Activated CD4-positive, alpha-beta memory T cell treated with anti-CD3 and anti-CD28 coated beads, Interleukin-2, amount 10 ng/mL, durations not matched to agents 7 days and 5 days (primary cell): Measurements from ENCODE around the gene IL17RB. TPM values are rescaled to one million over a fixed set of nuclear protein-coding genes. Genes with fewer than 3 reads are reported as not detected.

Source experiments
- CTCF ChIA-PET: fragments of 350-600 bp; sonication (Branson Sonifier 250); formaldehyde crosslinking; loops from one replicate; lab custom pipeline; 2021; ENCODE audit warnings: antibody characterized with exemption, inconsistent platforms; lab: Charles Lee
- POLR2A ChIA-PET: fragments of 350-600 bp; sonication (Branson Sonifier 250); formaldehyde crosslinking; loops from one replicate; lab custom pipeline; 2021; ENCODE audit warnings: antibody characterized with exemption; lab: Charles Lee
- DNase-seq: peaks from one replicate; pipeline ENCODE4 v3.0.0-alpha.2; 2020
- H3K27ac Mint-ChIP-seq: one replicate; pipeline ENCODE4 v1.8.0; 2021; ENCODE audit warnings: mild to moderate bottlenecking, mixed read lengths
- H3K27me3 Mint-ChIP-seq: one replicate; pipeline ENCODE4 v1.8.0; 2021; ENCODE audit warnings: mixed read lengths
- H3K36me3 Mint-ChIP-seq: one replicate; pipeline ENCODE4 v1.8.0; 2021; ENCODE audit warnings: low read depth, mixed read lengths
- H3K4me1 Mint-ChIP-seq: one replicate; pipeline ENCODE4 v1.8.0; 2021; ENCODE audit warnings: mixed read lengths
- H3K4me3 Mint-ChIP-seq: one replicate; pipeline ENCODE4 v1.8.0; 2021; ENCODE audit warnings: mild to moderate bottlenecking, mixed read lengths
- H3K9me3 Mint-ChIP-seq: one replicate; pipeline ENCODE4 v1.8.0; 2021; ENCODE audit warnings: mixed read lengths
- total RNA-seq, 2 experiments: library from RNA; stranded (reverse); gene quantifications; one replicate each; pipeline ENCODE4 v1.2.3, GENCODE V29; 2021

Gene IL17RB
- 10 to 100 TPM; 60.7 to 62.4 TPM for total RNA-seq

DNA sequence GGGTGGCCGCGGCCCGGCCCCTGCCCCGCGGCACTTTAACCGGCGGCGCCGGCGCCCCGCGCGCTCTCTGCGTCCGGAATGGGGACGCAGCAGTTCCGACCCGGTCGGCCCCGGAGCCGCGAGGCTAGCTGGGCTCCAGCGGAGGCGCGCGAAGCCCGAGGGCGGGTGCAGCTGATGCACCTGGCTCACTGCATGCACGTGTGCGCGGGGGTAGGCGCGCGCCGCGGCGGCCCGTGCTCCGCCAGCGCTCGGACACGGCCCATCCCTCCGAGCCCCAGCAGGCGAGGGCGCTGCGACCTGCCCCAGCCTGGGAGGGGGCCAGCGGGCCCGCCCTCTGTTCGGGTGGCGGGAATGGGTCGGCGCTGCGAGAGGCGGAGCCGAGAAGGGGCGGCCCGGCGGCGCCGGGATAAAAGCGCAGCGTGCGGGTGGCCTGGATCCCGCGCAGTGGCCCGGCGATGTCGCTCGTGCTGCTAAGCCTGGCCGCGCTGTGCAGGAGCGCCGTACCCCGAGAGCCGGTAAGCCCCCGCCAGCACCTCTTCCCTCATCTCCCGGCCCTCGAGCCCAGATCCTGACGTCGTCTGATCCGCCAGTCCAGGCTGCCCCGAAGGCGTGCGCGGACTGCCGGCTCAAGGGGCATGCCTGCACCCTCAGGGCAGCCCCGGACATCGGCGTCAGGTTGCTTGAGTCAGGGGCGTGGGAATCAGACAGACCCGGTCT lies at the start of gene IL17RB, which contains the start of gene CHDH:
Gene IL17RB (plus strand): TSS at position 435 of the 717 bp plus-strand sequence. CDS start 21 bp downstream, at position 456.
Gene CHDH (minus strand): TSS at position 286 of the 717 bp plus-strand sequence. CDS start 22,411 bp downstream, outside the sequence.
- POLR2A ChIA-PET, result interaction anchor here (1.0 to 2.3 kb wide), 4 partner anchors 15 to 121 kb away, joined by 3 to 15 read pairs (median 5); partner anchors contain the start of gene SELENOK
- H3K4me1 Mint-ChIP-seq, result peaks cover 14% of the 10 kb centered on the region
- CTCF ChIA-PET, result interaction anchor here (0.9 to 1.9 kb wide), 4 partner anchors 17 to 176 kb away, joined by 3 to 6 read pairs (median 3); no protein-coding TSS in a partner anchor
- H3K9me3 Mint-ChIP-seq, result no peaks in the 10 kb centered on the region
- peak within 1 kb of the TSS; percentile 54 for H3K27ac Mint-ChIP-seq
- peak; percentile 43 for DNase-seq
- peaks cover 4% of the 10 kb centered on the region for H3K36me3 Mint-ChIP-seq
- H3K27me3 Mint-ChIP-seq, result peaks cover 61% of the 10 kb centered on the region
- peak within 1 kb of the TSS; percentile 72 for H3K4me3 Mint-ChIP-seq

DNA sequence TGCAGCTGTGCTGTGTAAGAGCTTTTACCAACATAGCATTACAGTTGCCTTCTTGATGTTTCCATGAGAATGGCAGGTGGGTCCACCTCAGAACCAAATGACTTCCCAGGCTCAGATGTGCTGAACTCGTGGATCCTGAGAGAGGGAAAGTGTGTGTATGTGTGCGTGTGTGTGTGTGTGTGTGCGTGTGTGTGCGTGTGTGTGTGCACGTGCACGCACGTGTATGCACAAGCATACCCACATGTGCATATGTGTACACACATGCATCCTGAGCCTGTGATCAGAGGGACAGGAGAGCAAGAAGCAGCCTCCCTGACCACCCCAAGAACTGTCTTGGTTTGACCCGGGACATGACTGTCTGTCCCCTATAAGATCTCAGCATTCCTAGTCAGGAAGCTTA lies 48.2 kb upstream of the IL17RB start:
- no peak overlapping the region for H3K4me3 Mint-ChIP-seq
- no peaks in the 10 kb centered on the region for H3K36me3 Mint-ChIP-seq
- no peaks in the 10 kb centered on the region for H3K4me1 Mint-ChIP-seq
- CTCF ChIA-PET, result no interaction called here
- no peaks in the 10 kb centered on the region for H3K9me3 Mint-ChIP-seq
- POLR2A ChIA-PET, result no interaction called here
- no peak for DNase-seq
- H3K27ac Mint-ChIP-seq, result no peak overlapping the region
- peaks cover 46% of the 10 kb centered on the region for H3K27me3 Mint-ChIP-seq

GRCh38 chr3:53799338-53799865 lies 47.0 kb upstream of the IL17RB start:
- no peak overlapping the region for H3K27ac Mint-ChIP-seq
- H3K4me3 Mint-ChIP-seq, result no peak overlapping the region
- H3K4me1 Mint-ChIP-seq, result no peaks in the 10 kb centered on the region
- POLR2A ChIA-PET, result no interaction called here
- DNase-seq, result no peak
- H3K36me3 Mint-ChIP-seq, result no peaks in the 10 kb centered on the region
- peaks cover 39% of the 10 kb centered on the region for H3K27me3 Mint-ChIP-seq
- H3K9me3 Mint-ChIP-seq, result no peaks in the 10 kb centered on the region
- CTCF ChIA-PET, result no interaction called here

DNA sequence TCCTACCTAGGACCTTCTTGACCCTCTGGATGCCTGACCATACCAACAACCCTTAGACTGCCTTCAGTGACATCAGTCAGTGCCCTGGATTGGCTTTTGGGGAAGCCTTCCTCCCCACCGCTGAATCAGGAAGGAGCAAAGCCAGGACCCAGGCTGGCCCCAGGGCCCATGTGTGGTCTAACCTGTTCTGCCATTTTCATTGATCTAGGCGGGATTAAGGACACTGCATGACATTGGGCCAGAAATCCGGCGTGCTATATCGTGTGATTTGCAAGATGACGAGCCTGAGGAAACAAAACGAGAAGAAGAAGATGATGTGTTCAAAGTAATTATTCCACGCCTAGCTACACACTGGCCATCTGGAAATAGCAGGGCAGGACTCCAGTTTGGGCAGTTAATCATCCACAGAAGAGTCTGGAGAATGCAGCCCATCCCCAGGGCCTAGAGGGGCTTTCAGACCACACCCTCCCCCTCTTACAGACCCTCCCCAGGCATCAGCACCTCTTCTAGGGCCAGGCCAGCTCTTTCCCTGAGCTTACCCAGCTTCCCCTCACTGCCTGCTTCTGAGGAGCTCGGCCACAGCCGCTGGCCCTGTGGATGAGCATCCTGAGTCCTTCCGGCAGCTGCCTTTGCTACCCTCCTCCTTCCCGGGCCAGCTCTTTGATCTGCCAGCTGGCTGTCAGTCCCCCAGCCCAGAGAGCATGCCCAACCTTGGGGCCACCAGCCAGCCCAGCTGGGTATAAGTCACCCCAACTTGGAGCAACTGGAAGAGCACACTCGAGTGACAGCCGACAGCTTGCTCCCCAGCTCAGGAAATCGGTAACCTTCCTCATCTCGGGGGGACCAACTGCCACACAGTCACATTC lies 46.1 kb upstream of the IL17RB start:
- ChIA-PET CTCF (no interaction called here), POLR2A (no interaction called here)
- no peaks in the 10 kb centered on the region for H3K4me1 Mint-ChIP-seq
- H3K4me3 Mint-ChIP-seq, result no peak overlapping the region
- no peak for DNase-seq
- no peaks in the 10 kb centered on the region for H3K9me3 Mint-ChIP-seq
- H3K36me3 Mint-ChIP-seq, result no peaks in the 10 kb centered on the region
- peaks cover 35% of the 10 kb centered on the region for H3K27me3 Mint-ChIP-seq
- H3K27ac Mint-ChIP-seq, result no peak overlapping the region

DNA sequence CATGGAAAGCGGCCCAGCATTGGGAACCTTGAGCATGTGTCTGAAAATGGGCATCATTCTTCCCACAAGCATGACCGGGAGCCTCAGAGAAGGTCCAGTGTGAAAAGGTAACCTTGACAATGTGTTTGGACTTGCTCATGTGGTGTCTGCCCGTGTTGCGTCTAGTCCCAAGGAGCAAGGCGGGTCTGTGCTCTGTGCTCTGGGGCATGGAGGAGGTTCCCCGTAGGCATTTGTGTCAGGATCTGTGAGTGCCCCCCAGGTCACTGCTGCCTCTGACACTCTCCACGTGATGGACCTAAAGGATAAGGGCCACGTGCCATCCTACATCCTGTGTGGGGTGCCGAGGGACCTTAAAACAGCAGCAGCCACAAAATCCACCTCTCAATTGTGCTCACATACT lies 45.0 kb upstream of the IL17RB start:
- POLR2A ChIA-PET, result no interaction called here
- Mint-ChIP-seq H3K36me3 (no peaks in the 10 kb centered on the region), H3K27ac (no peak overlapping the region), H3K27me3 (peaks cover 28% of the 10 kb centered on the region), H3K4me1 (no peaks in the 10 kb centered on the region), H3K4me3 (no peak overlapping the region), H3K9me3 (no peaks in the 10 kb centered on the region)
- CTCF ChIA-PET, result no interaction called here
- DNase-seq, result no peak

GRCh38 chr3:53802256-53802880 lies 44.0 kb upstream of the IL17RB start:
- Mint-ChIP-seq H3K4me3 (no peak overlapping the region), H3K27me3 (peaks cover 24% of the 10 kb centered on the region), H3K9me3 (no peaks in the 10 kb centered on the region), H3K4me1 (no peaks in the 10 kb centered on the region), H3K36me3 (no peaks in the 10 kb centered on the region), H3K27ac (no peak overlapping the region)
- DNase-seq, result no peak
- ChIA-PET POLR2A (no interaction called here), CTCF (no interaction called here)

DNA sequence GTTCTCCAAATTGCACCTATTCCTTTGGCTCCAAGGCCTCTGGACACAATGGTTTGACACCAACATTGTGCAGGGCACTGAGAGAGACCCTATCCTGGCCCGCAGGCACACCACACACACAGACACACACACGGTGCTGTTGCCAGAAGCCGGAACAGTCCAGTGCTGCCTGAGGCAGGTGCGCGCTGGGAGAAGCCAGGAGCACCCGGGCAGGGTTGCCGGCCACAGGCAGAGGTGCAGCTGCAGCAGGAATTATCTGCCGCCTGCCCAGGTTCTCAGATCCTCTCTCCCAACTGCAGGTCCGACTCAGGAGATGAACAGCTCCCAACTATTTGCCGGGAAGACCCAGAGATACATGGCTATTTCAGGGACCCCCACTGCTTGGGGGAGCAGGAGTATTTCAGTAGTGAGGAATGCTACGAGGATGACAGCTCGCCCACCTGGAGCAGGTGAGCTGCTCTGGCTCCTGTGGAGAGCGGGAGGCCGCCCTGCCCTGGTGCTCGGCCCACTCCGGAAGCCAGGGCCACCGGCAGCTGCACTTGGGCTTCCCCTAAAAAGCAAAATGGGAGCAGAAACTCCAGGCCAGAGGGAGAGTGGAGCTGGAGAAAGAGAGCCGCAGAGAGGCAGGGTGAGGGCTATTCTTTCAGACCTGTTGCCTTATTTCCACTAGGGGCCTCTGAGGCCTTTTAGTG lies 43.1 kb upstream of the IL17RB start:
- H3K36me3 Mint-ChIP-seq, result no peaks in the 10 kb centered on the region
- peaks cover 16% of the 10 kb centered on the region for H3K27me3 Mint-ChIP-seq
- no peak overlapping the region for H3K4me3 Mint-ChIP-seq
- H3K4me1 Mint-ChIP-seq, result no peaks in the 10 kb centered on the region
- ChIA-PET POLR2A (no interaction called here), CTCF (no interaction called here)
- H3K9me3 Mint-ChIP-seq, result no peaks in the 10 kb centered on the region
- H3K27ac Mint-ChIP-seq, result no peak overlapping the region
- DNase-seq, result no peak

GRCh38 chr3:53803816-53804695 lies 42.3 kb upstream of the IL17RB start:
- POLR2A ChIA-PET, result no interaction called here
- CTCF ChIA-PET, result no interaction called here
- DNase-seq, result no peak

DNA sequence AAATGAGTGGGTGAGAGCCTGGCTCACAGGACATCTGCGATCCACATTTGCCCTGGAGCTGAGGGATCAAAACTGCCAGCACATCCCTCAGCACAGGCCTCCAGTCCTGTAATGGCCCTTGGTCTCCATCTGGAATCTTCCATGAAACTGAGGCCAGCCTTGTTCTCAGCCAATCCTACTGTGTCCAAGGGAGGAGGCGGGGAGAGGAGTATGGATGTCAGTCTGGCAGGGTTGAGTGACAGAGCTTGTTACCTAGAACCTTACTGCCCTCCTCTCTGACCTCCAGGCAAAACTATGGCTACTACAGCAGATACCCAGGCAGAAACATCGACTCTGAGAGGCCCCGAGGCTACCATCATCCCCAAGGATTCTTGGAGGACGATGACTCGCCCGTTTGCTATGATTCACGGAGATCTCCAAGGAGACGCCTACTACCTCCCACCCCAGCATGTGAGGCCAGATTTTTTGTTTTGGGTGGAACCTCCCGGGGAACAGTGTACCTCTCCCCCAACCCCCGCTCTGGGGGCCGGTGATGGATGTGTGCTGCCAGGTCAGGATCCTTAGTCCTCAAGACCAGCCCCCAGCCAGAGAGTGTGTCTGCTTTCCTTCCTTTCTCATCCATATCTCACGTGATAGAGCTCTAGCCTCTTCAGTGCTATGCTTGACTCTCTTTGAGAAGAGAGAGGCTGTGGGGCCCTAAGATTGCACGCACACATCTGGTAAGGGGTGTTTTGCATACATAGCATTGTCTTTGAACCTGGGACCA lies 41.5 kb upstream of the IL17RB start:
- H3K4me3 Mint-ChIP-seq, result no peak overlapping the region
- no peaks in the 10 kb centered on the region for H3K36me3 Mint-ChIP-seq
- ChIA-PET POLR2A (interaction anchor here (0.8 kb wide), 1 partner anchor 23 kb away, joined by 3 read pairs; no protein-coding TSS in a partner anchor), CTCF (no interaction called here)
- no peaks in the 10 kb centered on the region for H3K9me3 Mint-ChIP-seq
- no peak for DNase-seq
- no peak overlapping the region for H3K27ac Mint-ChIP-seq
- peaks cover 13% of the 10 kb centered on the region for H3K27me3 Mint-ChIP-seq
- no peaks in the 10 kb centered on the region for H3K4me1 Mint-ChIP-seq

More at GRCh38 chr3:53803816-53804695, 42.3 kb upstream of the IL17RB start:
- Mint-ChIP-seq H3K9me3 (no peaks in the 10 kb centered on the region), H3K4me3 (no peak overlapping the region), H3K27ac (no peak overlapping the region), H3K27me3 (peaks cover 13% of the 10 kb centered on the region), H3K4me1 (no peaks in the 10 kb centered on the region), H3K36me3 (no peaks in the 10 kb centered on the region)

DNA sequence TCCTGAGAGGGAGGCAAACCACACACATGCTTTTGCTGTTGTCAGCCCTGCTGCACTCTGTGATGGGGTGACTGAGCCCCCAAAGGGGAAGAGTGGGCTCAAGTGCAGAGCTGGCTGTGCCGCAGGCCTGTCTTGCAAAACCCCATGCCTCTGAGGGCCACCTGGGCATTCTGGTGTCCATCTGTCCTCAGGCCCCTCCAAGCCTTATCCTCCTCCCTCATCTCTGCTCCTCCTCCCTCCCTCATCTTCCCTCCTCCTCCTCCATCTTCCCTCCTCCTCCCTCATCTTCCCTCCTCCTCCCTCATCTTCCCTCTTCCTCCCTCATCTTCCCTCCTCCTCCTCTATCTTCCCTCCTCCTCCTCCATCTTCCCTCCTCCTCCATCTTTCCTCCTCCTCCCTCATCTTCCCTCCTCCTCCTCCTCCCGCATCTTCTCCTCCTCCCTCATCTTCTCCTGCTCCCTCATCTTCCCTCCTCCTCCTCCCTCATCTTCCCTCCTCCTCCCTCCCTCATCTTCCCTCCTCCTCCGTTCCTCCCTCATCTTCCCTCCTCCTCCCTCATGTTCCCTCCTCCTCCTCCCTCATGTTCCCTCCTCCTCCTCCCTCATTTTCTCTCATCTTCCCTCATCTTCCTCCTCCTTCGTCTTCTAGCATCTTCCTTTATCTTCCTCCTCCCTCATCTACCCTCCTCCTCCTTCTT lies 40.8 kb upstream of the IL17RB start:
- Mint-ChIP-seq H3K27me3 (peaks cover 10% of the 10 kb centered on the region), H3K9me3 (no peaks in the 10 kb centered on the region)

More for the DNA sequence above, 40.8 kb upstream of the IL17RB start:
- no peak for DNase-seq
- Mint-ChIP-seq H3K27ac (no peak overlapping the region), H3K4me3 (no peak overlapping the region), H3K4me1 (no peaks in the 10 kb centered on the region), H3K36me3 (no peaks in the 10 kb centered on the region)
- ChIA-PET POLR2A (interaction anchor here (0.8 kb wide), 1 partner anchor 23 kb away, joined by 3 read pairs; no protein-coding TSS in a partner anchor), CTCF (no interaction called here)
